ENCODE results near the gene SSBP3.

SSBP3 gene

GRCh38 chr1:54291276-54292001, 114.8 kb downstream of the SSBP3 start:
- H3K4me1 ChIP-seq (ENCODE audit: low read length) = no peaks in the 10 kb centered on the region
- TF ChIP-seq EZH2phosphoT487 (IDR thresholded peaks at IDR 0.05; ENCODE audit: low read depth) (no peak), CTCF (IDR thresholded peaks at IDR 0.05; ENCODE audit: low read depth, low read length) (no peak)
- no peak overlapping the region for H3K27ac ChIP-seq (ENCODE audit: low read length)
- no peaks in the 10 kb centered on the region for H3K36me3 ChIP-seq (replicated peaks; ENCODE audit: low read depth, low read length)
- no peak overlapping the region for H3K4me2 ChIP-seq (ENCODE audit: low read length)
- H3K27me3 ChIP-seq (ENCODE audit: low read depth, low read length) = no peaks in the 10 kb centered on the region
- H3K9me3 ChIP-seq (ENCODE audit: insufficient read depth, low read length) = no peaks in the 10 kb centered on the region
- H3K4me3 ChIP-seq (ENCODE audit: low read length) = no peak overlapping the region
- no peak overlapping the region for H3K9ac ChIP-seq (ENCODE audit: low read length)
- no peaks in the 10 kb centered on the region for H4K20me1 ChIP-seq (ENCODE audit: insufficient read depth, low read length)
- H3K79me2 ChIP-seq (ENCODE audit: low read length) = no peaks in the 10 kb centered on the region
- H2AFZ ChIP-seq (ENCODE audit: low read depth, low read length) = no peak overlapping the region

GRCh38 chr1:54290506-54291184, 115.5 kb downstream of the SSBP3 start:
- H3K9me3 ChIP-seq (ENCODE audit: insufficient read depth, low read length) = no peaks in the 10 kb centered on the region
- H3K79me2 ChIP-seq (ENCODE audit: low read length) = no peaks in the 10 kb centered on the region
- no peak overlapping the region for H3K4me3 ChIP-seq (ENCODE audit: low read length)
- no peak overlapping the region for H3K9ac ChIP-seq (ENCODE audit: low read length)
- no peaks in the 10 kb centered on the region for H3K36me3 ChIP-seq (replicated peaks; ENCODE audit: low read depth, low read length)
- H3K27me3 ChIP-seq (ENCODE audit: low read depth, low read length) = no peaks in the 10 kb centered on the region
- no peak overlapping the region for H2AFZ ChIP-seq (ENCODE audit: low read depth, low read length)
- H3K4me2 ChIP-seq (ENCODE audit: low read length) = no peak overlapping the region
- TF ChIP-seq CTCF (IDR thresholded peaks at IDR 0.05; ENCODE audit: low read depth, low read length) (no peak), EZH2phosphoT487 (IDR thresholded peaks at IDR 0.05; ENCODE audit: low read depth) (no peak)
- H3K4me1 ChIP-seq (ENCODE audit: low read length) = no peaks in the 10 kb centered on the region
- H4K20me1 ChIP-seq (ENCODE audit: insufficient read depth, low read length) = no peaks in the 10 kb centered on the region
- no peak overlapping the region for H3K27ac ChIP-seq (ENCODE audit: low read length)

GRCh38 chr1:54289712-54290233, 116.4 kb downstream of the SSBP3 start:
- Histone ChIP-seq H3K4me2 (ENCODE audit: low read length) (no peak overlapping the region), H2AFZ (ENCODE audit: low read depth, low read length) (no peak overlapping the region), H3K27ac (ENCODE audit: low read length) (no peak overlapping the region), H3K9me3 (ENCODE audit: insufficient read depth, low read length) (no peaks in the 10 kb centered on the region), H3K27me3 (ENCODE audit: low read depth, low read length) (no peaks in the 10 kb centered on the region), H3K4me3 (ENCODE audit: low read length) (no peak overlapping the region), H3K79me2 (ENCODE audit: low read length) (no peaks in the 10 kb centered on the region), H3K36me3 (replicated peaks; ENCODE audit: low read depth, low read length) (no peaks in the 10 kb centered on the region), H4K20me1 (ENCODE audit: insufficient read depth, low read length) (no peaks in the 10 kb centered on the region), H3K4me1 (ENCODE audit: low read length) (no peaks in the 10 kb centered on the region), H3K9ac (ENCODE audit: low read length) (no peak overlapping the region)
- no peak for TF ChIP-seq EZH2phosphoT487 (IDR thresholded peaks at IDR 0.05; ENCODE audit: low read depth)
- TF ChIP-seq CTCF (IDR thresholded peaks at IDR 0.05; ENCODE audit: low read depth, low read length) = no peak

GRCh38 chr1:54287801-54288211, 118.4 kb downstream of the SSBP3 start:
- Histone ChIP-seq H3K4me1 (ENCODE audit: low read length) (no peaks in the 10 kb centered on the region), H3K27ac (ENCODE audit: low read length) (no peak overlapping the region), H3K9me3 (ENCODE audit: insufficient read depth, low read length) (no peaks in the 10 kb centered on the region), H2AFZ (ENCODE audit: low read depth, low read length) (no peak overlapping the region), H3K4me2 (ENCODE audit: low read length) (no peak overlapping the region), H3K79me2 (ENCODE audit: low read length) (no peaks in the 10 kb centered on the region), H4K20me1 (ENCODE audit: insufficient read depth, low read length) (no peaks in the 10 kb centered on the region), H3K9ac (ENCODE audit: low read length) (no peak overlapping the region), H3K36me3 (replicated peaks; ENCODE audit: low read depth, low read length) (no peaks in the 10 kb centered on the region), H3K27me3 (ENCODE audit: low read depth, low read length) (no peaks in the 10 kb centered on the region), H3K4me3 (ENCODE audit: low read length) (no peak overlapping the region)
- TF ChIP-seq CTCF (IDR thresholded peaks at IDR 0.05; ENCODE audit: low read depth, low read length) (no peak), EZH2phosphoT487 (IDR thresholded peaks at IDR 0.05; ENCODE audit: low read depth) (no peak)
